Activated CD4-positive, alpha-beta memory T cell treated with anti-CD3 and anti-CD28 coated beads, Interleukin-2, amount 10 ng/mL, durations not matched to agents 7 days and 5 days (primary cell): ENCODE measurements around the gene DSCAM. TPM values are rescaled to one million over a fixed set of nuclear protein-coding genes. Genes with fewer than 3 reads are reported as not detected.

Experiments
- CTCF ChIA-PET: fragments of 350-600 bp; sonication (Branson Sonifier 250); formaldehyde crosslinking; loops from one replicate; lab custom pipeline; 2021; ENCODE audit warnings: antibody characterized with exemption, inconsistent platforms; lab: Charles Lee
- POLR2A ChIA-PET: fragments of 350-600 bp; sonication (Branson Sonifier 250); formaldehyde crosslinking; loops from one replicate; lab custom pipeline; 2021; ENCODE audit warnings: antibody characterized with exemption; lab: Charles Lee
- DNase-seq: peaks from one replicate; pipeline ENCODE4 v3.0.0-alpha.2; 2020
- H3K27ac Mint-ChIP-seq: one replicate; pipeline ENCODE4 v1.8.0; 2021; ENCODE audit warnings: mild to moderate bottlenecking, mixed read lengths
- H3K27me3 Mint-ChIP-seq: one replicate; pipeline ENCODE4 v1.8.0; 2021; ENCODE audit warnings: mixed read lengths
- H3K36me3 Mint-ChIP-seq: one replicate; pipeline ENCODE4 v1.8.0; 2021; ENCODE audit warnings: low read depth, mixed read lengths
- H3K4me1 Mint-ChIP-seq: one replicate; pipeline ENCODE4 v1.8.0; 2021; ENCODE audit warnings: mixed read lengths
- H3K4me3 Mint-ChIP-seq: one replicate; pipeline ENCODE4 v1.8.0; 2021; ENCODE audit warnings: mild to moderate bottlenecking, mixed read lengths
- H3K9me3 Mint-ChIP-seq: one replicate; pipeline ENCODE4 v1.8.0; 2021; ENCODE audit warnings: mixed read lengths
- total RNA-seq, 2 experiments: library from RNA; stranded (reverse); gene quantifications; one replicate each; pipeline ENCODE4 v1.2.3, GENCODE V29; 2021

DSCAM gene
- total RNA-seq, 2 experiments from 2014 or later = not detected

DNA sequence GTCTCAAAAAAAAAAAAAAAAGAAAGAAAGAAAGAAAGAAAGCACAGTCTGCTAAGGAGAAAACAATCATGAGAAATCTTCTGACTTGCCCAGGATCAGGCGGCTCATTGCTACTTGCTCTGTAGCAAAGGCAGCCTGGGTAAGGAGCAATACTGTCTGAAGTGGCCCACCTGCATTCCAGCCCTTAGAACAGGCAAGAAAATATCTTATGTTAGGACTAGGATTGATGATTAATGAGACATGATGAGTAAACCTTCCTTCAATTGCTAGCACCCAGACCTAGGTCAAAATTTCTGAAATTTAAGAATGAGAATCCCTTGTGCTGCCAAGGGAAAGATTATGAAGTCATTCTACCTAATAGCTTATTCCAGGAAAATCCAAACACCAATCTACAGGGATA lies 140.8 kb downstream of the DSCAM start:
- no peaks in the 10 kb centered on the region for H3K27me3 Mint-ChIP-seq
- POLR2A ChIA-PET = no interaction called here
- H3K36me3 Mint-ChIP-seq = no peaks in the 10 kb centered on the region
- CTCF ChIA-PET = no interaction called here
- no peaks in the 10 kb centered on the region for H3K4me1 Mint-ChIP-seq
- DNase-seq = no peak
- H3K9me3 Mint-ChIP-seq = peaks cover 4% of the 10 kb centered on the region
- no peak overlapping the region for H3K4me3 Mint-ChIP-seq
- H3K27ac Mint-ChIP-seq = no peak overlapping the region

- Mint-ChIP-seq H3K27me3 (no peaks in the 10 kb centered on the region), H3K9me3 (peaks cover 7% of the 10 kb centered on the region), H3K36me3 (no peaks in the 10 kb centered on the region), H3K4me3 (no peak overlapping the region), H3K27ac (no peak overlapping the region), H3K4me1 (no peaks in the 10 kb centered on the region)
- DNase-seq = no peak
- ChIA-PET POLR2A (no interaction called here), CTCF (no interaction called here)
These were observed 142.8 kb downstream of the DSCAM start for GRCh38 chr21:40704141-40704540.

DNA sequence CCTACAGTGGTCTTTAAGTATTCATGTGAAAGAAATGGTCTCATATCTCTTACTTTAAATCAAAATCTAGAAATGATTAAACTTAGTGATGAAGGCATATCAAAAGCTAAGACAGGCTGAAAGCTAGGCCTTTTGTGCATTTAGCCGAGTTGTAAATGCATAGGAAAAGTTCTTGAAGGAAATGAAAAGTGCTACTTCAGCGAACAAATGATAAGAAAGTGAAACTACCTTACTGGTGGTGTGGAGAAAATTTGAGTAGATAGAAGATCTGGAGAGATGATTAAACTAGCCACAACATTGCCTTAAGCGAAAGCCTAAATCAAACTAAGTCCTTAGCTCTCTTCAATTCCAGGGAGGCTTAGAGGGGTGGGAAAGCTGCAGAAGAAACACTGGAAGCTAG lies 147.6 kb downstream of the DSCAM start:
- Mint-ChIP-seq H3K36me3 (no peaks in the 10 kb centered on the region), H3K27ac (no peak overlapping the region), H3K27me3 (no peaks in the 10 kb centered on the region), H3K4me1 (no peaks in the 10 kb centered on the region), H3K9me3 (peaks cover 6% of the 10 kb centered on the region), H3K4me3 (no peak overlapping the region)
- ChIA-PET POLR2A (no interaction called here), CTCF (no interaction called here)
- DNase-seq = no peak

GRCh38 chr21:40696246-40696645 lies 150.7 kb downstream of the DSCAM start:
- no peak overlapping the region for H3K27ac Mint-ChIP-seq
- CTCF ChIA-PET = no interaction called here
- no peak overlapping the region for H3K4me3 Mint-ChIP-seq
- DNase-seq = no peak
- no peaks in the 10 kb centered on the region for H3K36me3 Mint-ChIP-seq
- POLR2A ChIA-PET = no interaction called here
- H3K9me3 Mint-ChIP-seq = peaks cover 6% of the 10 kb centered on the region
- H3K27me3 Mint-ChIP-seq = no peaks in the 10 kb centered on the region
- no peaks in the 10 kb centered on the region for H3K4me1 Mint-ChIP-seq

- ChIA-PET POLR2A (no interaction called here), CTCF (no interaction called here)
- Mint-ChIP-seq H3K27ac (no peak overlapping the region), H3K27me3 (no peaks in the 10 kb centered on the region), H3K4me3 (no peak overlapping the region), H3K36me3 (no peaks in the 10 kb centered on the region), H3K9me3 (peaks cover 11% of the 10 kb centered on the region), H3K4me1 (no peaks in the 10 kb centered on the region)
- no peak for DNase-seq
These were observed 157.1 kb downstream of the DSCAM start for GRCh38 chr21:40689840-40690360.

DNA sequence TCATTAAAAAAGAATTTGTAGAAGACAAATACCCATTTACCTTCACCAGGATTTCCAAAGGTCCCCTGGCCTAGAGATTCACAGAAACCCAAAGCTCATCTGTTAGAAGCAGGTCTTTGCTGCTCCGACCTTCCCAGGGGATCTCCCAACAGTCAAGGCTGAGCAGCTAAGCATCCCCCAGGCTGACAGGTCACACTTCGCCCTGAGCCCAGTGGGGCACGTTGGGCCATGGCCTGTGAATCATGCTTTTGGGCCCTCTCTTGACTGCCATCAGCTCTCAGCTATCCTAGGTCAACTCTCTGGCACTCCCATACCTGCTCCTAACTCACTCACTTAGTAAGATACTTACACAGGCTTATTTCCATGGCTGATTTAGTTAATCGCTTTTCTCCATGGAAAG lies 157.7 kb downstream of the DSCAM start:
- ChIA-PET POLR2A (no interaction called here), CTCF (no interaction called here)
- Mint-ChIP-seq H3K36me3 (no peaks in the 10 kb centered on the region), H3K27me3 (no peaks in the 10 kb centered on the region), H3K9me3 (peaks cover 11% of the 10 kb centered on the region), H3K4me3 (no peak overlapping the region), H3K27ac (no peak overlapping the region), H3K4me1 (no peaks in the 10 kb centered on the region)
- DNase-seq = no peak

- H3K36me3 Mint-ChIP-seq = no peaks in the 10 kb centered on the region
- no peak overlapping the region for H3K27ac Mint-ChIP-seq
- DNase-seq = no peak
- H3K4me3 Mint-ChIP-seq = no peak overlapping the region
- no peaks in the 10 kb centered on the region for H3K27me3 Mint-ChIP-seq
- ChIA-PET POLR2A (no interaction called here), CTCF (no interaction called here)
- peaks cover 15% of the 10 kb centered on the region for H3K9me3 Mint-ChIP-seq
- H3K4me1 Mint-ChIP-seq = no peaks in the 10 kb centered on the region
These were observed 158.7 kb downstream of the DSCAM start for GRCh38 chr21:40688106-40688864.

DNA sequence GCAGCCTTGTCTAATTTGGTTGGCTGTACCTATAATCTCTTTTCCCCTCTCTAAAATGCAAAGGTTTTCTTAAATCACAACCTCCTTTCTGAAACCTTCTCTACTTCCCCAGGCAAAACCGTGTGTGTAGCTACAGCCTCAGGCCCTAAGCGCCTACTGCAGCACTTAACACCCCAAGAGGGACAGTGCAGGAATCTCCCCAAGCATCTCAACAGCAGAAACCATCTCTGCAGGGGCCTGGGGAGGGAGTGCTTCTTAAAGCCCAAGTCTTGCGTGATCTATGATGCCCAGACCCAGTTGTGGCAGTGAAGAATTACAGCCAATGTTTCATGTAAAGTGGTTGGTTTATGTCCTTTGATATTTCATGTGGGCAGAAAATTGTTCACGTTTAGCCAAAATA lies 159.3 kb downstream of the DSCAM start:
- DNase-seq = no peak
- Mint-ChIP-seq H3K27me3 (no peaks in the 10 kb centered on the region), H3K27ac (no peak overlapping the region), H3K36me3 (no peaks in the 10 kb centered on the region), H3K4me3 (no peak overlapping the region), H3K9me3 (peaks cover 19% of the 10 kb centered on the region), H3K4me1 (no peaks in the 10 kb centered on the region)
- ChIA-PET POLR2A (no interaction called here), CTCF (no interaction called here)

DNA sequence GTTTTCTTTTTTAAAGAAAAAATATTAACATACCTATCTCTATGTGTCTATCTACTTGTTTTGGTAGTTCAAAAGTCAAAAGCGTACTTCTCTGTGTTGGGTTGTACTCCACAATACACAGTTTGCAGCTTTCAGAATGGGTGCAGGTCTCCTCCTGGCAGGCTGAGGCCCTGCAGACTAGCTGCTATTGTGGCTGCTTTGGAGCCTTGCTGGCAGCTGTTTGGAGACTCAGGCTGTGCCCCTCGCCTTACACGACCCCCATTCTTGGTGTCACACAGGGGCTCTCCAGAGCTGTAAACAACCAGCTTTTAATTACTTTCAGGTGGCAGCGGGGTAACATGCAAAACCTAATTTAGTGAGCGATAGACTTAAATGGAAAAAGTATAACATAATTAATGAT lies 160.4 kb downstream of the DSCAM start:
- ChIA-PET POLR2A (no interaction called here), CTCF (no interaction called here)
- Mint-ChIP-seq H3K27ac (no peak overlapping the region), H3K4me3 (no peak overlapping the region), H3K4me1 (no peaks in the 10 kb centered on the region), H3K27me3 (no peaks in the 10 kb centered on the region), H3K9me3 (peaks cover 22% of the 10 kb centered on the region), H3K36me3 (no peaks in the 10 kb centered on the region)
- DNase-seq = no peak

DNA sequence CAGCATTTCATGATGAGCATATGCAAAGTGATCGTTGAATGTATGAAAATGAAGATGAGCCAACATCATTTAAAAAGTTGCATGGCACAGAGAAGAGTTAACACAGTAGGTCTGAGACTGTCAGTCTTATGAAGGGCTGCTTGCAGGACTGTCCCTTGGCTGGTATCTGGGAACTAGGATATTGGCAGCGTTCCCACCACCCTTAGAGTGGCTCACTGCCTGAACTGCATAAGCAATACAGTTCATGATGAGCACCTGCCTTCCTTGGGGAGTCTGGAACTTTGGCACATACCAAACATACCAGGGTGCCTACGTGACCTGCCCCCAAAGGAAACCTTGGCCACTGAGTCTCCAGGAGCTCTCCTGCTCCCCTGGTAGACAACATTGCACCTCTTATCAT lies 161.8 kb downstream of the DSCAM start:
- CTCF ChIA-PET = no interaction called here
- no peak overlapping the region for H3K4me3 Mint-ChIP-seq
- no peaks in the 10 kb centered on the region for H3K36me3 Mint-ChIP-seq

DNA sequence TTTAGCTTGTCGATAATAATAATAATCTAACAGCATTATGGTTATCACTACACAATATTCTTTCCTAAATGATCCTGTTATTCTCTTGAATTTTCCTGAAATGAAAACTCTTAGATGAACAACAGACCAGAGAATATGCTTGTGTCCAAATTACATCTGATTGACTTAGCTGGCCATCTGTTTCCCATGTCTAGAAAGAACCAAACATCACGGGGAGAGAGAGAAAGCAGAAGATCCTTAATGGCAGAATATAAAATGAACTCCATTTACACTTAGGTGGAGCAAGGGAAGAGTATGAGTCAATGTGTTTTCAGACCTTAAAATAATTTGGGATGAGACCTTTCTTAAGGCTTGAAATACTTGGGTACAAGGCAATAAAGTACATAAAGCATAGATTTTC lies 162.2 kb downstream of the DSCAM start:
- Mint-ChIP-seq H3K27ac (no peak overlapping the region), H3K9me3 (peaks cover 20% of the 10 kb centered on the region), H3K27me3 (no peaks in the 10 kb centered on the region), H3K36me3 (no peaks in the 10 kb centered on the region), H3K4me1 (no peaks in the 10 kb centered on the region), H3K4me3 (no peak overlapping the region)
- POLR2A ChIA-PET = no interaction called here
- DNase-seq = no peak
- CTCF ChIA-PET = no interaction called here

More for the DNA sequence above, 161.8 kb downstream of the DSCAM start:
- Mint-ChIP-seq H3K4me1 (no peaks in the 10 kb centered on the region), H3K27me3 (no peaks in the 10 kb centered on the region), H3K9me3 (peaks cover 22% of the 10 kb centered on the region), H3K27ac (no peak overlapping the region)
- DNase-seq = no peak
- POLR2A ChIA-PET = no interaction called here

DNA sequence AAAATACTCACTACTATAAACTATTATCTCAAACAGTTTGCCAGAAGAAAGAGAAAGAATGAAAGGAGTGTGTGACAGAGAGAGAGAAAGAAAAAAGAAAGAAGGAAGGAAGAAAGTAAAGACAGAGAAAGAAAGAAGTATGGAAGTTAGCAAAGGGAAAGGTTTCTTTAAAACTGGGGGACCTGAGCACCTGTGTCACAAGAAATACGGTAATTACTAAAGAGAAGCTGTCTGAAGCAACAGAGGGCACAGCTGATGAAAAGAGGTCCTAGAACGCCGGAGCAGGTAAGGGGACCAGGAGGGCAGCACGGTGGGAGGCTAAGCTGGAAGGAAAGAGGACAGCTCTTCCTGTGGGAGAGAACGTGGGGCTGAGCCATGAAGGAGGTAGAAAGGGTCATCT lies 163.6 kb downstream of the DSCAM start:
- ChIA-PET POLR2A (no interaction called here), CTCF (no interaction called here)
- Mint-ChIP-seq H3K9me3 (peaks cover 20% of the 10 kb centered on the region), H3K4me3 (no peak overlapping the region), H3K36me3 (no peaks in the 10 kb centered on the region), H3K27me3 (no peaks in the 10 kb centered on the region), H3K27ac (no peak overlapping the region), H3K4me1 (no peaks in the 10 kb centered on the region)
- DNase-seq = no peak

- no peak for DNase-seq
- Mint-ChIP-seq H3K4me1 (no peaks in the 10 kb centered on the region), H3K4me3 (no peak overlapping the region), H3K36me3 (no peaks in the 10 kb centered on the region), H3K9me3 (peaks cover 21% of the 10 kb centered on the region), H3K27ac (no peak overlapping the region), H3K27me3 (no peaks in the 10 kb centered on the region)
- ChIA-PET CTCF (no interaction called here), POLR2A (no interaction called here)
These were observed 165.6 kb downstream of the DSCAM start for GRCh38 chr21:40681164-40681859.

GRCh38 chr21:40680311-40680710 lies 166.6 kb downstream of the DSCAM start:
- no peak for DNase-seq
- ChIA-PET CTCF (no interaction called here), POLR2A (no interaction called here)
- Mint-ChIP-seq H3K9me3 (peaks cover 18% of the 10 kb centered on the region), H3K36me3 (no peaks in the 10 kb centered on the region), H3K4me1 (no peaks in the 10 kb centered on the region), H3K27me3 (no peaks in the 10 kb centered on the region), H3K27ac (no peak overlapping the region), H3K4me3 (no peak overlapping the region)
